HepG2 (cell line): ENCODE data around the gene CLRN2. TPM values are rescaled to one million over a fixed set of nuclear protein-coding genes. Genes with fewer than 3 reads are reported as not detected.
A peak's percentile ranks its signal among the peaks of the same experiment; 100 is the strongest.

Experiments
- ATF7 ChIP-seq, 2 experiments: fragments of 450-650 bp in 1 of 2; sonication (generic) in 1 of 2; formaldehyde crosslinking in 1 of 2; IDR thresholded peaks; 2 replicates each; pipeline versions ENCODE4 v1.4.0 to v1.6.1; 2016 to 2020; ENCODE audit warnings: antibody characterized with exemption in 1 of 2, mild to moderate bottlenecking in 1 of 2, missing genetic modification reagents in 1 of 2
- GFI1 ChIP-seq: sonication (generic); formaldehyde crosslinking; IDR thresholded peaks from 2 replicates; pipeline ENCODE4 v1.5.0; 2020; ENCODE audit warnings: missing genetic modification reagents, mild to moderate bottlenecking, borderline replicate concordance
- KDM4B ChIP-seq: sonication (generic); formaldehyde crosslinking; IDR thresholded peaks from 2 replicates; pipeline ENCODE4 v1.4.0; 2020; ENCODE audit warnings: missing genetic modification reagents
- MYC ChIP-seq: sonication (generic); formaldehyde crosslinking; IDR thresholded peaks from 2 replicates; pipeline ENCODE4 v1.9.0; 2021; ENCODE audit warnings: missing genetic modification reagents, borderline replicate concordance
- NFE2 ChIP-seq: sonication (generic); formaldehyde crosslinking; IDR thresholded peaks from 2 replicates; pipeline ENCODE4 v1.4.0; 2020; ENCODE audit warnings: missing genetic modification reagents
- NR2F2 ChIP-seq: IDR thresholded peaks from 2 replicates; pipeline ENCODE4 v1.6.1; 2012; ENCODE audit warnings: low read depth, inconsistent platforms, borderline replicate concordance
- ZBTB7B ChIP-seq: sonication (generic); formaldehyde crosslinking; IDR thresholded peaks from 2 replicates; pipeline ENCODE4 v1.4.0; 2020; ENCODE audit warnings: missing genetic modification reagents
- ZNF275 ChIP-seq: sonication (generic); formaldehyde crosslinking; IDR thresholded peaks from 2 replicates; pipeline ENCODE4 v1.8.0; 2022; ENCODE audit warnings: missing genetic modification reagents, mild to moderate bottlenecking, inconsistent platforms, borderline replicate concordance
- ZNF276 ChIP-seq: sonication (generic); formaldehyde crosslinking; IDR thresholded peaks from 2 replicates; pipeline ENCODE4 v1.4.0; 2020; ENCODE audit warnings: mild to moderate bottlenecking, low read depth, missing genetic modification reagents
- ZNF550 ChIP-seq: sonication (generic); formaldehyde crosslinking; IDR thresholded peaks from 2 replicates; pipeline ENCODE4 v1.4.0; 2020; ENCODE audit warnings: mild to moderate bottlenecking, missing genetic modification reagents, borderline replicate concordance
- ZNF629 ChIP-seq: sonication (generic); formaldehyde crosslinking; conservative IDR thresholded peaks from 2 replicates; pipeline ENCODE4 v1.5.0; 2020; ENCODE audit warnings: missing genetic modification reagents
- polyA plus RNA-seq, 8 experiments: library from polyadenylated mRNA; depleted of rRNA in 3 of 8; stranded (reverse) in 7 of 8; unstranded in 1 of 8; fragments of >200 nt; fragmentation: Illumina TruSeq in 4 of 8; extraction: Trizol in 4 of 8; gene quantifications; 2 replicates each; pipeline versions ENCODE4 v1.2.1 to v1.2.3, GENCODE V29; 2011 to 2016; ENCODE audit warnings: low read depth in 4 of 8, missing spikeins in 1 of 8, mixed read lengths in 1 of 8; ENCODE audit not compliant: insufficient read depth in 1 of 8
- total RNA-seq, 5 experiments: library from RNA; depleted of rRNA; stranded (reverse); fragments of >200 nt; fragmentation: Illumina TruSeq; extraction: Trizol; gene quantifications; 2 replicates each; pipeline ENCODE4 v1.2.3, GENCODE V29; 2016; ENCODE audit warnings: low read depth in 1 of 5
- TF ChIP-seq, protein P1 (sequence below): sonication (generic); formaldehyde crosslinking; IDR thresholded peaks from 2 replicates; pipeline ENCODE4 v1.4.0; 2020; ENCODE audit warnings: missing genetic modification reagents, borderline replicate concordance
- TF ChIP-seq, protein P2 (sequence below): sonication (generic); formaldehyde crosslinking; IDR thresholded peaks from 2 replicates; pipeline ENCODE4 v1.5.1; 2020; ENCODE audit warnings: missing genetic modification reagents, mild to moderate bottlenecking, borderline replicate concordance
- TF ChIP-seq, protein P3 (sequence below): sonication (generic); formaldehyde crosslinking; IDR thresholded peaks from 2 replicates; pipeline ENCODE4 v1.5.0; 2020; ENCODE audit warnings: missing genetic modification reagents, mild to moderate bottlenecking, borderline replicate concordance
- TF ChIP-seq, protein P4 (sequence below): sonication (generic); formaldehyde crosslinking; IDR thresholded peaks from 2 replicates; pipeline ENCODE4 v1.4.0; 2020; ENCODE audit warnings: missing genetic modification reagents

Gene CLRN2
- total and polyA plus RNA-seq, 2 of the 13 experiments (the other 11 are each of a cell fraction or from before 2014, with no cell fraction given), result not detected

DNA sequence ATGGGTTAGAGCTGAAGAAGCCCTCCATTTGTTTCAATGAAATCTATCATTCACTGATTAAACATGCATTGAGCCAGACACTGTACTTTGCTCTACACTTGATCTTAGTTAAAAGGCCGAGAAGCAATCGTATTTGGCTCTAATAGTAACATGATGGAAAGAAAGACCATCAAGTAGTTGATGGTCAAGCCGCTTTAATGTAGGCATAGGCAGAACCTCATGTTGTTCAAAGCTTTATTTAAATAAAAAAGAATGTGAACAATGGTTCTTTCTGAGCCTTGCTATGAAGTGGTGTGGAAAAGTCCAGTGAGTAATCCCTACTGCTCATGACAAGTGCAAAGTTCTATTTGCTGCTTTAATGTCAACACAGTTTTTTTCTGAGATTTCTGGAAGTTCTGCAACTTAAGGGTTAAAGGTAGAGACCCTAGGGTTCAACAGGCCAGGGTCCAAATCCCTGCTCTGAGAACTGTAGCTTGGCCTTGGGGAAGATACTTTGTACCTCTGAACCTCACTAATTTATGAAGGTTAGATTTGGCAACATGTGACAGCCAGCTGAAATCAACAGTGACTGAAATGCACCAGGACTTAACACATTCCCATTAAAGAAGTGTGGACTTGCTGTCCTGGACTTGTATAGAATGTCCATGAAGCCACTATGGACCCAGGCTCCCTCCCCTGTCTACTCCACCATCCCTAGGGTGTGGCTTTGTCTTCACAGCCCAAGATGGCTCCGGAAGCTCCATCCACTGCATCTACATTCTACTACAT, 44.2 kb downstream of the CLRN2 start (continued):
- TF ChIP-seq, protein P1, sequence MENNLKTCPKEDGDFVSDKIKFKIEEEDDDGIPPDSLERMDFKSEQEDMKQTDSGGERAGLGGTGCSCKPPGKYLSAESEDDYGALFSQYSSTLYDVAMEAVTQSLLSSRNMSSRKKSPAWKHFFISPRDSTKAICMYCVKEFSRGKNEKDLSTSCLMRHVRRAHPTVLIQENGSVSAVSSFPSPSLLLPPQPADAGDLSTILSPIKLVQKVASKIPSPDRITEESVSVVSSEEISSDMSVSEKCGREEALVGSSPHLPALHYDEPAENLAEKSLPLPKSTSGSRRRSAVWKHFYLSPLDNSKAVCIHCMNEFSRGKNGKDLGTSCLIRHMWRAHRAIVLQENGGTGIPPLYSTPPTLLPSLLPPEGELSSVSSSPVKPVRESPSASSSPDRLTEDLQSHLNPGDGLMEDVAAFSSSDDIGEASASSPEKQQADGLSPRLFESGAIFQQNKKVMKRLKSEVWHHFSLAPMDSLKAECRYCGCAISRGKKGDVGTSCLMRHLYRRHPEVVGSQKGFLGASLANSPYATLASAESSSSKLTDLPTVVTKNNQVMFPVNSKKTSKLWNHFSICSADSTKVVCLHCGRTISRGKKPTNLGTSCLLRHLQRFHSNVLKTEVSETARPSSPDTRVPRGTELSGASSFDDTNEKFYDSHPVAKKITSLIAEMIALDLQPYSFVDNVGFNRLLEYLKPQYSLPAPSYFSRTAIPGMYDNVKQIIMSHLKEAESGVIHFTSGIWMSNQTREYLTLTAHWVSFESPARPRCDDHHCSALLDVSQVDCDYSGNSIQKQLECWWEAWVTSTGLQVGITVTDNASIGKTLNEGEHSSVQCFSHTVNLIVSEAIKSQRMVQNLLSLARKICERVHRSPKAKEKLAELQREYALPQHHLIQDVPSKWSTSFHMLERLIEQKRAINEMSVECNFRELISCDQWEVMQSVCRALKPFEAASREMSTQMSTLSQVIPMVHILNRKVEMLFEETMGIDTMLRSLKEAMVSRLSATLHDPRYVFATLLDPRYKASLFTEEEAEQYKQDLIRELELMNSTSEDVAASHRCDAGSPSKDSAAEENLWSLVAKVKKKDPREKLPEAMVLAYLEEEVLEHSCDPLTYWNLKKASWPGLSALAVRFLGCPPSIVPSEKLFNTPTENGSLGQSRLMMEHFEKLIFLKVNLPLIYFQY (CRISPR knock-in tag), result no peak
- peak; percentile 56; the same call in 1 of the 2 replicates for TF ChIP-seq ATF7 (IDR thresholded peaks at IDR 0.05)
- TF ChIP-seq ATF7 (CRISPR knock-in tag; IDR thresholded peaks at IDR 0.05), result peak; percentile 71; the same call in 1 of the 2 replicates
- TF ChIP-seq, protein P2, sequence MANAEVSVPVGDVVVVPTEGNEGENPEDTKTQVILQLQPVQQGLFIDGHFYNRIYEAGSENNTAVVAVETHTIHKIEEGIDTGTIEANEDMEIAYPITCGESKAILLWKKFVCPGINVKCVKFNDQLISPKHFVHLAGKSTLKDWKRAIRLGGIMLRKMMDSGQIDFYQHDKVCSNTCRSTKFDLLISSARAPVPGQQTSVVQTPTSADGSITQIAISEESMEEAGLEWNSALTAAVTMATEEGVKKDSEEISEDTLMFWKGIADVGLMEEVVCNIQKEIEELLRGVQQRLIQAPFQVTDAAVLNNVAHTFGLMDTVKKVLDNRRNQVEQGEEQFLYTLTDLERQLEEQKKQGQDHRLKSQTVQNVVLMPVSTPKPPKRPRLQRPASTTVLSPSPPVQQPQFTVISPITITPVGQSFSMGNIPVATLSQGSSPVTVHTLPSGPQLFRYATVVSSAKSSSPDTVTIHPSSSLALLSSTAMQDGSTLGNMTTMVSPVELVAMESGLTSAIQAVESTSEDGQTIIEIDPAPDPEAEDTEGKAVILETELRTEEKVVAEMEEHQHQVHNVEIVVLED (CRISPR knock-in tag), result peak; percentile 46; the same call in 1 of the 2 replicates
- TF ChIP-seq, protein P3, sequence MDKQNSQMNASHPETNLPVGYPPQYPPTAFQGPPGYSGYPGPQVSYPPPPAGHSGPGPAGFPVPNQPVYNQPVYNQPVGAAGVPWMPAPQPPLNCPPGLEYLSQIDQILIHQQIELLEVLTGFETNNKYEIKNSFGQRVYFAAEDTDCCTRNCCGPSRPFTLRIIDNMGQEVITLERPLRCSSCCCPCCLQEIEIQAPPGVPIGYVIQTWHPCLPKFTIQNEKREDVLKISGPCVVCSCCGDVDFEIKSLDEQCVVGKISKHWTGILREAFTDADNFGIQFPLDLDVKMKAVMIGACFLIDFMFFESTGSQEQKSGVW (CRISPR knock-in tag), result no peak
- 0 out of 2 replicates have a peak, but pooled peaks have one; percentile 51 for TF ChIP-seq ZNF276 (CRISPR knock-in tag)
- TF ChIP-seq GFI1, result peak; percentile 99
- no peak for TF ChIP-seq NFE2
- peak; percentile 62; the same call in 1 of the 2 replicates for TF ChIP-seq ZNF629 (CRISPR knock-in tag)
- TF ChIP-seq, protein P4, sequence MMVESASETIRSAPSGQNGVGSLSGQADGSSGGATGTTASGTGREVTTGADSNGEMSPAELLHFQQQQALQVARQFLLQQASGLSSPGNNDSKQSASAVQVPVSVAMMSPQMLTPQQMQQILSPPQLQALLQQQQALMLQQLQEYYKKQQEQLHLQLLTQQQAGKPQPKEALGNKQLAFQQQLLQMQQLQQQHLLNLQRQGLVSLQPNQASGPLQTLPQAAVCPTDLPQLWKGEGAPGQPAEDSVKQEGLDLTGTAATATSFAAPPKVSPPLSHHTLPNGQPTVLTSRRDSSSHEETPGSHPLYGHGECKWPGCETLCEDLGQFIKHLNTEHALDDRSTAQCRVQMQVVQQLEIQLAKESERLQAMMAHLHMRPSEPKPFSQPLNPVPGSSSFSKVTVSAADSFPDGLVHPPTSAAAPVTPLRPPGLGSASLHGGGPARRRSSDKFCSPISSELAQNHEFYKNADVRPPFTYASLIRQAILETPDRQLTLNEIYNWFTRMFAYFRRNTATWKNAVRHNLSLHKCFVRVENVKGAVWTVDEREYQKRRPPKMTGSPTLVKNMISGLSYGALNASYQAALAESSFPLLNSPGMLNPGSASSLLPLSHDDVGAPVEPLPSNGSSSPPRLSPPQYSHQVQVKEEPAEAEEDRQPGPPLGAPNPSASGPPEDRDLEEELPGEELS, result peak; percentile 93
- peak; percentile 50; the same call in 1 of the 2 replicates for TF ChIP-seq MYC (CRISPR knock-in tag)
- 0 out of 2 replicates have a peak, but pooled peaks have one; percentile 53 for TF ChIP-seq ZNF275
- TF ChIP-seq ZBTB7B (CRISPR knock-in tag), result peak; percentile 95
- peak; percentile 81 for TF ChIP-seq KDM4B (CRISPR knock-in tag)
- TF ChIP-seq NR2F2, result peak; percentile 96
- no peak for TF ChIP-seq ZNF550 (CRISPR knock-in tag)
